Stimulated activated CD8-positive, alpha-beta memory T cell treated with anti-CD3 and anti-CD28 coated beads, Interleukin-7, amount 100 ng/mL, for 24 hours (primary cell): Measurements from ENCODE around the gene CBLL1.

Source experiments
- DNase-seq: peaks from one replicate; pipeline ENCODE4 v3.0.0-alpha.2; 2020; ENCODE audit warnings: low read depth

CBLL1 gene

GRCh38 chr7:107810626-107811025 lies 66.7 kb downstream of the CBLL1 start:
- DNase-seq, result no peak
